ENCODE data around the gene SLC6A6. TPM values are rescaled to one million over a fixed set of nuclear protein-coding genes. Genes with fewer than 3 reads are reported as not detected.
A peak's percentile ranks its signal among the peaks of the same experiment; 100 is the strongest.

The SLC6A6 gene
- total RNA-seq, 2 donors from 2014 or later: 81.5 to 85.9 TPM

DNA sequence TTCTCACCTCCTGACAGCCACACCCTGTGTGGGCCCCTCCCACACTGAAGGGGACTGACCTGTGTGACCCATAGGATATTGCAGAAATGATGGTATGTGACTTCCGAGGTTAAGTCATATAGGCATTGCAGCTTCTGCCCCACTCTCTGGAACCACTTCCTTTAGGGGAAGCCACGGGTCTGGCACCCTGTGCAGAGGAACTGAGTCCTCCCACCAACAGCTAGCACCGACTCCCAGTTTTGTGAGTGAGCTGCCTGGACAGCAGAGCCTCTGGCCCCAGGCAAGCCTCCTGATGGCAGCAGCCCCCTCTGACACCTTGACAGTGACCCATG, 24.6 kb upstream of the SLC6A6 start:
- H3K9me3 ChIP-seq: no peaks in the 10 kb centered on the region
- no peak for DNase-seq (ENCODE audit: low spot score)
- no peaks in the 10 kb centered on the region for H3K36me3 ChIP-seq
- no peak overlapping the region for H3K4me3 ChIP-seq
- TF ChIP-seq, protein P1, sequence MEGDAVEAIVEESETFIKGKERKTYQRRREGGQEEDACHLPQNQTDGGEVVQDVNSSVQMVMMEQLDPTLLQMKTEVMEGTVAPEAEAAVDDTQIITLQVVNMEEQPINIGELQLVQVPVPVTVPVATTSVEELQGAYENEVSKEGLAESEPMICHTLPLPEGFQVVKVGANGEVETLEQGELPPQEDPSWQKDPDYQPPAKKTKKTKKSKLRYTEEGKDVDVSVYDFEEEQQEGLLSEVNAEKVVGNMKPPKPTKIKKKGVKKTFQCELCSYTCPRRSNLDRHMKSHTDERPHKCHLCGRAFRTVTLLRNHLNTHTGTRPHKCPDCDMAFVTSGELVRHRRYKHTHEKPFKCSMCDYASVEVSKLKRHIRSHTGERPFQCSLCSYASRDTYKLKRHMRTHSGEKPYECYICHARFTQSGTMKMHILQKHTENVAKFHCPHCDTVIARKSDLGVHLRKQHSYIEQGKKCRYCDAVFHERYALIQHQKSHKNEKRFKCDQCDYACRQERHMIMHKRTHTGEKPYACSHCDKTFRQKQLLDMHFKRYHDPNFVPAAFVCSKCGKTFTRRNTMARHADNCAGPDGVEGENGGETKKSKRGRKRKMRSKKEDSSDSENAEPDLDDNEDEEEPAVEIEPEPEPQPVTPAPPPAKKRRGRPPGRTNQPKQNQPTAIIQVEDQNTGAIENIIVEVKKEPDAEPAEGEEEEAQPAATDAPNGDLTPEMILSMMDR (IDR thresholded peaks at IDR 0.05): no peak
- H3K27ac ChIP-seq: peak overlapping the region; percentile 19 to 24
- peaks cover 0 to 35% of the 10 kb centered on the region in 2 donors for H3K4me1 ChIP-seq
- no peaks in the 10 kb centered on the region for H3K27me3 ChIP-seq

DNA sequence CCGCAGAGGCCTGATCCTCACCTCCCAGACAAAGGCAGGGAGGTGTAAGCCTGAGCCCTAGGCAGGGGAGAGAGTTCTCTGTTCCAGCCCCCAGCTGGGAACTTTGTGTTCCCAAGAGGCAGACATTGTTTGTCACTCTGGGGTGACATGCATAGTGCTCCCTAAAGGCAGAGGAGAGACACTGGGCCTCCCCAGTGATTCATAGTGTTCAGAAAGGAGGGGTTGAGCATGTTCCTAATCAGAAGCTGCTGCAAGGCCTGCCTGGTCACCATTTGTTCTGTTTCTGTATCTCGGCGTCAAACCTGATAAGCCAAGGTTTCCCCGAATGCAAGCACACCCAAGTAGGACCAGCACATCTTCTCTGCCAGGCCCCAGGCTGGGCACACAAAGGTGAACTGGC, 24.0 kb upstream of the SLC6A6 start:
- H3K36me3 ChIP-seq: no peaks in the 10 kb centered on the region
- no peaks in the 10 kb centered on the region for H3K27me3 ChIP-seq
- DNase-seq (ENCODE audit: low spot score): no peak
- H3K27ac ChIP-seq: peak overlapping the region; percentile 19 to 24
- H3K4me3 ChIP-seq: no peak overlapping the region
- no peaks in the 10 kb centered on the region for H3K9me3 ChIP-seq
- peaks cover 0 to 30% of the 10 kb centered on the region in 2 donors for H3K4me1 ChIP-seq
- TF ChIP-seq, protein P1 (IDR thresholded peaks at IDR 0.05): no peak

DNA sequence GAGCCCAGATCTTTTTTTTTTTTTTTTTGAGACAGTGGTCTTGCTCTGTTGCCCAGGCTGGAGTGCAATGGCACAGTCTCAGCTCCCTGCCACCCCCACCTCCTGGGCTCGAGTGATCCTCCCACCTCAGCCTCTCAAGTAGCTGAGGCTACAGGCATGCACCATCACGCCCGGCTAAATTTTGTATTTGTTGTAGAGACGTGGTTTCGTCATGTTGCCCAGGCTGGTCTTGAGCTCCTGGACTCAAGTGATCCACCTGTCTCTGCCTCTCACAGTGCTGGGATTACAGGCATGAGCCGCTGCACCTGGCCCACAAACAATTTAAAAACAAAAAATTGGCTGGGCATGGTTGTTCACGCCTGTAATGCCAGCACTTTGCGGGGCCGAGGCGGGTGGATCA, 22.6 kb upstream of the SLC6A6 start:
- Histone ChIP-seq H3K27me3 (no peaks in the 10 kb centered on the region), H3K36me3 (no peaks in the 10 kb centered on the region), H3K27ac (no peak overlapping the region), H3K4me1 (peaks cover 0 to 17% of the 10 kb centered on the region in 2 donors), H3K4me3 (no peak overlapping the region), H3K9me3 (no peaks in the 10 kb centered on the region)
- DNase-seq (ENCODE audit: low spot score): no peak
- TF ChIP-seq, protein P1 (IDR thresholded peaks at IDR 0.05): no peak

DNA sequence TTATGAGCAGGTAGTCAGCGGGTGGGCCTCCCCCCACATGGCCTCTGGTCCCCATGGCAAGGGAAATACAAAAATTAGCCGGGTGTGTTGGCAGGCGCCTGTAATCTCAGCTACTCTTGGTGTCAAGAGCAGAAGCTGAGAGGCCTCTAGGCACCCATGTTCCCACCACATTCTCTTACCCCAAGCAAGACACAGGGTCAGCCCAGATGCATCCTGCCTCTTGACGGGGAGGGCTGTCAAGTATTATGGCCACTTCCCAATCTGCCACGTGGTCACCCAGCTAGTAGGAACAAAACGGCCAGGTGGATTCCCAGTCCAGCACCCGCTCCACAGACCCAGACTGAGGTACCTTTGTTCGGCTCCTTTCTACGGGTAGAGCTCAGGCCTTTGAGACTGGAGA, 16.2 kb upstream of the SLC6A6 start:
- Histone ChIP-seq H3K27ac (peak overlapping the region; percentile 17 to 52), H3K9me3 (no peaks in the 10 kb centered on the region), H3K4me3 (no peak overlapping the region), H3K4me1 (peaks cover 0 to 19% of the 10 kb centered on the region in 2 donors), H3K27me3 (no peaks in the 10 kb centered on the region), H3K36me3 (no peaks in the 10 kb centered on the region)
- no peak for DNase-seq (ENCODE audit: low spot score)
- TF ChIP-seq, protein P1 (IDR thresholded peaks at IDR 0.05): no peak

DNA sequence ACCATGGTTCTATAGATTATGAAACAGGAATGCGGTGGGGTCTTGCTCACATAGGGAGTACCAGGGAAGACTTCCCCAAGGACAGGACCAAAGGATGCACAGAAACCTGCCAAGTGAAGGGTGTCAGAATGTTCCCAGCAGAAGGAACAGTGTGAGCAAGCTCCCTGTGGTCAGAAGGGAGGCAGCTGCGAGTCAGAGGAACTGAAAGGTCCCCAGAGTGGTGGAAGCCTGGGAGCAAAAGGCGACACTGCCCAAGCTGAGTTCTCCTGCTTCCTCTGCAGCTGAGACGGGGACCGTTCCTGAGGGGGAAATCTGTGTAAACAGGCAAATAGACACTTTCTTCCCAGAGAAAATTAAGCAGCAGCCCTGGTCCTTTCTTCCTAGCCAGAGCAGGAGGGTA, 14.2 kb upstream of the SLC6A6 start:
- no peak overlapping the region for H3K4me3 ChIP-seq
- H3K27ac ChIP-seq: no peak overlapping the region
- H3K4me1 ChIP-seq: peaks cover 0 to 24% of the 10 kb centered on the region in 2 donors
- no peaks in the 10 kb centered on the region for H3K36me3 ChIP-seq
- H3K27me3 ChIP-seq: no peaks in the 10 kb centered on the region
- no peaks in the 10 kb centered on the region for H3K9me3 ChIP-seq
- DNase-seq (ENCODE audit: low spot score): no peak
- TF ChIP-seq, protein P1 (IDR thresholded peaks at IDR 0.05): no peak

DNA sequence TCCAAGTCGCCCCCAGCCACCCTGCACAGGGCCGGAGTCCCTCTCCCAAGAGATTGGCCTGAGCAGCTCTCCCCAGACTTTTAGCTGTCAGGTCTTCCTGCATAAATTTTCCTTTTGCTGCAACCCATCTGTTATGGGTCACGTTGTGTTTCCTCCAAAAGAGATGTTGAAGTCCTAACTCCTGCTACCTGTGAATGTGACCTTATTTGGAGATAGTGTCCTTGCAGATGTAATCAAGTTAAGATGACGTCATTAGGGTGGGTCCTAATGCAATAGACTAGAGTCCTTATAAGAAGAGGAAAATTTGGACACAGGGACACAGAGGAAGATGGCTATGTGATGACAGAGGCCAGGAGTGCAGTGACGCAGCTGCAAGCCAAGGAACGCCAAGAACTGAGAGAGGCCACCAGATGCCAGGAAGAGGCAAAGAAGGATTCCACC, 13.2 kb upstream of the SLC6A6 start:
- H3K27me3 ChIP-seq: no peaks in the 10 kb centered on the region
- no peak overlapping the region for H3K27ac ChIP-seq
- H3K36me3 ChIP-seq: no peaks in the 10 kb centered on the region
- DNase-seq (ENCODE audit: low spot score): no peak
- H3K4me1 ChIP-seq: peaks cover 0 to 24% of the 10 kb centered on the region in 2 donors
- TF ChIP-seq, protein P1 (IDR thresholded peaks at IDR 0.05): no peak
- H3K9me3 ChIP-seq: no peaks in the 10 kb centered on the region
- no peak overlapping the region for H3K4me3 ChIP-seq

All from right atrium auricular region (tissue), 2 donors.